Right lobe of liver (tissue), 4 donors: ENCODE data around the gene AZU1.

Source experiments
- POLR2A ChIP-seq: fragments of 450-650 bp; IDR thresholded peaks from one replicate; pipeline ENCODE4 v1.6.1; 2017; ENCODE audit warnings: antibody characterized with exemption, mild to moderate bottlenecking
- TF ChIP-seq, protein P1 (sequence below), 4 donors: fragments of 200-600 bp in 3 of 4; fragments of 450-650 bp in 1 of 4; IDR thresholded peaks; one replicate each; pipeline versions ENCODE4 v1.5.1 to v1.8.0; 2016 to 2022; ENCODE audit warnings: antibody characterized with exemption in 4 of 4, mild to moderate bottlenecking in 2 of 4
- donor health status: DM: no; HTN: no; CAD: no.
- donor health status: DM: no; HTN: no; CAD: no.
- donor health status: DM: no; HTN: yes; CAD: no.

DNA sequence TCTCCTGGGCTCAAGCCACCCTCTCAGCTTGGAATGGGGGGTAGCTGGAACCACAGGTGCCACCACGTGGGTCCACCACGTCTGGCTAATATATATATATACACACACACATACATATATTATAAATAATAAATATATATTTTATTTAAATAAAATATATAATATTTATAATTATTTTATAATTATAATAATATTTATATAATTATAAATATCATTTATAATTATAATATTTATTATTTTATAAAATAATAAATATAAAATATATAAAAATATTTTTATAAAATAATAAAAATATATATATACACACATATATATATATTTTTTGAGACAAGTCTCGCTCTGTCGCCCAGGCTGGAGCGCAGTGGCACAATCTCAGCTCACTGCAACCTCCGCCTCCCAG lies 26.9 kb downstream of the AZU1 start:
- TF ChIP-seq, protein P1, sequence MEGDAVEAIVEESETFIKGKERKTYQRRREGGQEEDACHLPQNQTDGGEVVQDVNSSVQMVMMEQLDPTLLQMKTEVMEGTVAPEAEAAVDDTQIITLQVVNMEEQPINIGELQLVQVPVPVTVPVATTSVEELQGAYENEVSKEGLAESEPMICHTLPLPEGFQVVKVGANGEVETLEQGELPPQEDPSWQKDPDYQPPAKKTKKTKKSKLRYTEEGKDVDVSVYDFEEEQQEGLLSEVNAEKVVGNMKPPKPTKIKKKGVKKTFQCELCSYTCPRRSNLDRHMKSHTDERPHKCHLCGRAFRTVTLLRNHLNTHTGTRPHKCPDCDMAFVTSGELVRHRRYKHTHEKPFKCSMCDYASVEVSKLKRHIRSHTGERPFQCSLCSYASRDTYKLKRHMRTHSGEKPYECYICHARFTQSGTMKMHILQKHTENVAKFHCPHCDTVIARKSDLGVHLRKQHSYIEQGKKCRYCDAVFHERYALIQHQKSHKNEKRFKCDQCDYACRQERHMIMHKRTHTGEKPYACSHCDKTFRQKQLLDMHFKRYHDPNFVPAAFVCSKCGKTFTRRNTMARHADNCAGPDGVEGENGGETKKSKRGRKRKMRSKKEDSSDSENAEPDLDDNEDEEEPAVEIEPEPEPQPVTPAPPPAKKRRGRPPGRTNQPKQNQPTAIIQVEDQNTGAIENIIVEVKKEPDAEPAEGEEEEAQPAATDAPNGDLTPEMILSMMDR (IDR thresholded peaks at IDR 0.05) = no peak
- no peak for TF ChIP-seq POLR2A
